Hematopoietic multipotent progenitor cell treated with erythropoietin and hydrocortisone succinate and interleukin-3 and kit ligand, for 6 days (in vitro differentiated cells): Measurements from ENCODE around the gene ALKBH2.
A peak's percentile ranks its signal among the peaks of the same experiment; 100 is the strongest.
"Not testable (repeated sequence)": the region's sequence is repeated elsewhere in the genome, so short reads cannot be mapped to it uniquely, and the experiment has no call there.

Experiments used
- DNase-seq: peaks from one replicate; pipeline ENCODE4 v3.0.0-alpha.2; 2015

ALKBH2 gene

DNA sequence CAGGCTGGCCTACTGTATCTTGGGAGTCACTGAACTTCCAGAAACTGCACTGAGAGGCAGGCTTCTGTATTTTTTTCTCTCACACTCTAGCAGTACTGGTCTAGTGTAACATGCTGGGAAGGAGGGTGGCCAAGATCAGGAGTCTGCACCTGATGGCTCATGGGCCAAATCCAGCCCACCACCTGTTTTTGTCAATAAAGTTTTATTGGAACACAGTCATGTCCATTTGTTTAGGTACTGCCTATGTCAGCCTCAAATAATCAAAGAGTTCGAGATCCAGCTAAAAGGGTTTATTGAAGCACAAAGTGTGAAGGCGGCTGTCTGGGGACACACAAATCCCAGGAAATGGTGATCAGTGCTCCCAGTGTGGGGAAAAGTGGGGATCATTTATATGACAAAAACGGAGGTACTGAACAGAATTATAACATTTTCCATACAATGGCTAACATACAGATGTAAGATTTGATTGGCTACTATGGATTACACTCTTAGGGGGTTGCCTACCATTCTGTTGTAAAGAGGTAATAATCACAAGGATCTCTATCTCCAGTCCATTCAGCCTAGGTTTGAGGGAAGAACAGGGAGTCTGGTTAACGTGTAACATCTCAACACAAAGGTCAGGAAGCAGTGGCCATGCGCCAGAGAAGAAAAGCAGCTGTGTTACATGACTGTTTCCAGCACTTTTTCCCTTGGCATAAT is 28.0 kb downstream of the ALKBH2 start:
- no peak for DNase-seq

DNA sequence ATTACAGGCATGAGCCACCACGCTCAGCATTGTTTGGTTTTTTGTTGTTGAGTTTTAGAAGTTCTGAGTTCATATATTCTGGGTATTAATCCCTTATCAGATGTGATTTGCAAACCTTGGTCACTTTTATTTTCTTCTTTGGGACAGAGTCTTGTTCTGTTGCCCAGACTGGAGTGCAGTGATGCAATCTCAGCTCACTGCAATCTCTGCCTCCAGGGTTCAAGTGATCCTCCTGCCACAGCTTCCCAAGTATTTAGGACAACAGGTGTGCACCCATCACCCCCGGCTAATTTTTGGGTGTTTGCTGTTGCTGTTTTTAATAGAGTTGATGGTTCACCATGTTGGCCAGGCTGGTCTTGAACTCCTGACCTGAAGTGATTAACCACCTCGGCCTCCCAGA is 29.1 kb downstream of the ALKBH2 start:
- DNase-seq: no peak

DNA sequence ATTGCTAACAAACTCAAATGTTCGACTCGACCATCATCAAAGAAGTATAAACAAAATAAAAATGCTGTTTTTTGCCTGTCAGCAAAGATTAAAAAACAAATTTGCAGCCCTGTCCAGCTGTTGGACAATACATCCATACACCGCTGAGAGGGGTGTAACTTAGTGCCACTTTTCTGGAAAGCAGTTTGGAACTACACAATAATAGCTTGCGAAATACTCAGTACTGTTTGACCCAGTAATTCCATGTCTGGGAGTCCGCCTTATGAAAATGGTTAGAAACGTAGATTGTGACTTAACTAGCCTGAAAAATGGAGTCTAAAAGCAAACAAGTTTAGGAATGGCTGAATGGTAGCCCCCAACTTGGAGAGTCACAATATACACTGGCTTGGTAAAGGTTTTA is 34.5 kb downstream of the ALKBH2 start:
- no peak for DNase-seq

DNA sequence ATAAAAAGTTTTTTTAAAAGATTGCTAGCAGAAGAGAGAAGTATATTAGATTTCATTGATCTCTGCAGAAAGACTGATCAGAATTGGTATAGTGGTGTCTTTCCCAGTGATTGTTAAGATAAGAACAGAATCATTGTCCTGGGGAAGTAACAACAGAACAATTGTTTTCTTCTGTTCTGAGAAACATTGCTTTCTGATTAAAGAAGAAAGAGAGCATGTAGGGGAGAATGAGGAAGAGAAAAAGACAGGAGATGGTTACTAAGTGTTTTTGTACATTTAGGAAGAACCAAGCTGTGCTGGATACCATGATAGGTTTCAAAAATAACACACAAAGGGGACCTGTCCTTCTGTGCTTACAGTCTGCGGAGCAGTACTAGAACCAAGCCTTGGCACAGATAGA is 35.9 kb downstream of the ALKBH2 start:
- no peak for DNase-seq

DNA sequence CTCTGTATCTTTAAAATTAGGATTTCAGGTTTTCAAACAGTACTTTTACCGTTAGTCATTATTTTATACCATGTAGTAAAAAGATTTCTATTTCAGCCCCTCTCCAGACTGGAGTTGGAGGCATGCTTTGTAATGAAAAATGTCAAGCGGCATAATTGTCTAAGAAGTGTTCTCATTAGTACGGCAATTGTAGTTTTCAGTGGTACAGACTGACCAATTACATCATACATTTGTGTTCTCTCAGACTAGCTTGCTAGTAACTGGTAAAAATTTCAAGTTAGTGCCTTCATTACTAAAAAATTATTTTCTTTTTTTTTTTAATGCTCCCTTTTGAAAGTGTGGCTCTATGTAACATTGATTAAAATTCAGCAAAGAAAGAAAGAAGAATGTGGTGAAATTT is 36.4 kb downstream of the ALKBH2 start:
- no peak for DNase-seq

DNA sequence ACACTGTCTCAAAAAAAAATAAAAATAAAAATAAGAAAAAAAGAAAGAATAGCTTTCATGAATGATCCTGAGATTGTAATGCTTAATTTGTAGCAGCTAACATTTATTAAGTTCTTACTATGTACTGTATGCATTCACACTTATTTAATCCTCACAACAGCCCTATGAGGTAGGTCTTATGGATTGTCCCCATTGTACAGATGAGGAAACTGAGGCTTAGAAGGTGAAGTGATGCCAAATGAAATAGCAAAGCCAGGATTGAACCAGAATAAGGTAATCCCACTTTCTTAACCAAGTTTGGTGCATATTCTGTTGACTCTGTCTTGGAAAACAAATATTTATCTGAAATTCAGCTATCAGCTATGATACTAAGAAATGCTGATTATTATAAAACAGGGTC is 38.8 kb downstream of the ALKBH2 start:
- DNase-seq: no peak

DNA sequence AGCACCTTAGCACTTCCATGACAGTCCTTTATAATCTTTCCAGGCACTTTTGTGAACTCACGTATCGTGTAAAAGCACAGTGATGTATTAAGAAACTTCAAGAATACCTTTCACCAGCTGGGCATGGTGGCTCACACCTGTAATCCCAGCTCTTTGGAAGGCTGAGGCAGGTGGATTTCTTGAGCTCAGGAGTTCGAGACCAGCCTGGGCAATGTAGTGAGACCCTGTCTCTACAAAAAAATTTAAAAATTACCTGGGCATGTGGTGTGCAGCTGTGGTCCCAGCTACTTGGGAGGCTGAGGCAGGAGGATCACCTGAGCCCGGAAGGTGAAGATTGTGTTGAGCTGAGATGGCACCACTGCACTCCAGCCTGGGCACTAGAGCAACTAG is 39.2 kb downstream of the ALKBH2 start:
- not testable (repeated sequence) for DNase-seq

DNA sequence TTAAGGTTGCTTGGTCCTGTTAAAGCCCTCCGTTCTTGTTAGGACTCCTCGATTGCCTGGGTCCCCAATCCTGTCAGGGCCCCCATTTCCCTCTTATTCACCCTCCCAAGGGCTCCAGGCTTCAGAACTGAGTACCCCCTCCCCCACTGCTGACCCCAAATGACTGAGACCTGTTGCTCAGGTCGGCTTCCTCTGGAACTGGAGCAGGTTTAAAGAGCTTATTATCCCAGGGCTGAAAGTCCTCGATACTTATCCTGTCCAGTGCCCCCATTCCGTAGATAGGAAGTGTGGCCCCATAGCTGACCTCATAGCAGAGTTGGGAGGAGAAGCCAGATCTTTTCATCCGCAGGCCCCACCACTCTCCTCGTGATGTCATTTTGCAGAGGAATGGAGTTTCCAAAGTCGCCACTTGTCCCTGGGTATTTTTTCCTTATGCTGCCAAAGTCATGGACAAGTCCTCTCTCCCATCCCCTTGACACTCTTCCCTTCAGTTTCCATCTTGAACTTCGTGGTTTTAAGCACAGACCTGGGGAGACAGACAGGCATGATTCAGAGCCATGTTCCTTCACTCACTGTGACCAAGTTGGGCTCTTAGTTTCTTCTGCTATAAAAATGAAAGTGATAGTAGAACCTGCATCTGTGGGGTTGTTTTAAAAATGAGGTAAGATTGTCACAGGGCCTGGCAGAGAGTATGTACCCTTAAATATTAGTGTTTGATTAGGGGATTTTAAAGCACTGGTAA is 39.7 kb downstream of the ALKBH2 start:
- peak; percentile 41 for DNase-seq

DNA sequence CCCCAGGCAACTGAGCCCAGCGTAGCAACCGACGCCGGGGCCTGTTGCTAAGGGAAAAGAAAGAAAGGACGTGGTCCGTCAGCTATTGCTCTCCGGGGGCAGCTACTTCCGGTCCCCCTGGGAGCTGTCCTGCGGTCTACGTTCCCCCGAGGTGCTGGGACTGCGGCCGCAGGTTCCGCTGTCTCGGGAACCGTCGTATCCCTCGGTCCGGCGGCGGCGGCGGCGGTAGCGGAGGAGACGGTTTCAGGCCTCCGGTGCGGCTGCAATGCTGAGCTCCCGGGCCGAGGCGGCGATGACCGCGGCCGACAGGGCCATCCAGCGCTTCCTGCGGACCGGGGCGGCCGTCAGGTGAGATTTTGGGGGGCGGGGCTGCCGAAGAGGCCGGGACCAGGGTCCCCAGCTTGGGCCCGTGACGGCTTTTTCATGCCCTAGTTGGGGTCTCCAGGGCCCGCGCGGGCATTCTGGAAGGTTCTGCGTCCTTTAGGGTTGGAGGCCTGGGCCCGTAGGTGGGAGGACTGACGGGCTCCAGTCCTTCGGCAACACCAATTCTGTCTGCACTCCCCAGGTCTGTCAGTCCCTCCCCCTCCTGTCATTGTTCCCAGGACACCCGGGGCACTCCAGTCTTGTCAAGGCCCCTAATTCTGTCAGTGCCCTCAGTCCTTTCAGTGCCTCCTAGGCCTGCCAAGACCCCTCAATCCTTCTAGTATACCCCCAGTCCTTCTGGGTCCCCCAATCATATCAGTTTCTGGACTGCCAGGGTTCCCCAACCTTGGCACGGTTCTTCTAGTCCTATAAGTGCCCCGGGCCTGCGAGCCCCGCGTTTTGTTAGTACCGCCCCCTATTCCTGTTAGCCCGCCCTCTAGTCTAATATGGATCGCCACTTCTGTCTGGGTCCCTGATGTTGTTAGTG is 40.6 kb downstream of the ALKBH2 start, which contains the start of gene USP30:
Gene USP30 (plus strand): TSS at position 163 of the 910 bp plus-strand sequence. CDS start 103 bp downstream, at position 266.
- DNase-seq: peak; percentile 90

DNA sequence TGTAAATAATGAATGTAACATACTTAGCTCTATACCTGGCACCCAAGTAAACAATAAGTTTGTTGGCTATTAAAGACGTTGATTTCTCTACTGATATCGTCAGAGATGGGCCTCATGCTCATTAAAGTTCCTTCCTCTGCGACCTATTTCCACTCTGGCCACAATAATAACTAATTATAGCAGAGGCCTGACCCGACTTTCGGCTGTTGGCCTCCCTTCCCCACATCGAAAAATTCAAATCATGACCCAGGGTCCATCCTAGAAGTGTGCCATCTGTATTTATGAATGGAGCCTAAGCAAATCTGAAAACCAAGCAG is 41.2 kb downstream of the ALKBH2 start:
- DNase-seq: no peak

DNA sequence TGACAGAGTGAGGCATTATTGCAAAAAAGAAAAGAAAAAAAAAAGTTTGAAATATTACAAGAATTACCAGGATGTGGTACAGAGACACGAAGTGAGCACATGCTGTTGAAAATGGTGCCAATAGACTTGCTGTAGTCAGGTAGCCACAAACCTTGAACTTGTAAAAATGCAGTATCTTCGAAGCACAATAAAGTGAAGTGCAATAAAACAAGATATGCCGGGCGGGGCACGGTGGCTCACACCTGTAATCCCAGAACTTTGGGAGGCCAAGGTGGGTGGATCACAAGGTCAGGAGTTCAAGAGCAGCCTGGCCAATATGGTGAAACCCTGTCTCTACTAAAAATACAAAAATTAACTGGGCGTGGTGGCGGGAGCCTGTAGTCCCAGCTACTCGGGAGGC is 43.5 kb downstream of the ALKBH2 start:
- DNase-seq: not testable (repeated sequence)

DNA sequence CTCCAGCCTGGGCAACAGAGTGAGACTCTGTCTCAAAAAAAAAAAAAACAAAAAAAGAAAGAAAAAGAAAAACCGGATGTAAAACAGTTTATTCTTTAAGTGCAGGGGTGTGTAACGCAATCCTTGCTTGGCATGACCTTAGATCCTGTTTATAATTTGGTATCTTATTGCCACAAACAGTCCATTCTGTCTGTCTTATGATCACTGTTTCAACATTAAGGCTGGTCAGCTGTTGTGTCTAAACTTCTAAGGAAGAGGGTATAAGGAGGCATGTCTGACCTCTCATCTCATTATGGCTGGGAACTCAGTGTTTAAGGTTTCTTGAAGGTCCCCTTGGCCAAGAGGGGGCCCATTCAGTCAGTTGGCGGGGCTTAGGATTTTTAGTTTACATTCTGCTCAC is 44.6 kb downstream of the ALKBH2 start:
- not testable (repeated sequence) for DNase-seq

DNA sequence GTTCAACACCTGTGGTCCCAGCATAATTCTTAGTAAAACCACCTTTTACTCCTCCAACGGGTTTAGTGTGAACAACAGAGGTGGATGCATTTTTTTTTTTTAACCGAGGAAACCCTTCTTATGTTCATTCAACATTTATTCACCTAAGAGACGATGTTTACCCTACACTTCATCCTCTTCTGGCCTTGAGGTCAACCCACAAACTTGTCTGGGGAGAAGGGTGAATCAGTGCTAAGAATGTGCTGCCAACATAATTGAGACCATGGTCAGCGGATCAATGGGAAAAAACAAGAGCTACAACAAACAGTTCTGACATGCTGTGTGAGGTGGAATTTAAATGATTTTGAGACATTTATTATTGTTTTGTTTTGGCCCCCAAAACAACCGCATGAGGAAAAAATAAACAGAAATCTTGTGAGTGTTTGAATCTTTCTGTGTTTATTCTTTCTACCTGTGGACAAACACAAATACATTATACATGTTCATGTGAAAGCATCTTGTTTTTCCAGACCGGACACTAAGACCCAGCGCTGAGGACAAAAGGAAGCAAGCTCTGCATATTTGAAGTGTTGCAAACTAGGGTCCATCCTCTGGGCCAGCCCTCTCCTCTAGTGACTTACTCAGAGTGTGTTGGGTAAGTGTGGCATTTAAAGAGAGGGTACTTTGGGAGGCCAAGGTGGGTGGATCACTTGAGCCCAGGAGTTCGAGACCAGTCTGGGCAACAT is 46.0 kb downstream of the ALKBH2 start:
- no peak for DNase-seq

DNA sequence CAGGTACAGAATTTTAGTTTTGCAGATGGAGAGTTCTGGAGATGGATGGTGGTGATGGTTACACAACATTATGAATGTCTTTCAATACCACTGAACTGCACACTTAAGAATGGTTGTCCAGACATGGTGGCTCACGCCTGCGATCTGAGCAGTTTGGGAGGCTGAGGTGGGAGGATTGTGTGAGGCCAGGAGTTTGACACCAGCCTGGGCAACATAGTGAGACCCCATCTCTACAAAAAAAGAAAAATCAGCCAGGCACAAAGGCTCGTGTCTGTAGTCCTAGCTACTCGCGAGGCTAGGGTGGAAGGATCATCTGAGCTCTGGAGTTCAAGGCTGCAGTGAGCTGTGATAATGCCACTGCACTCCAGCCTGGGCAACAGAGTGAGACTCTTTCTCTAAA is 49.0 kb downstream of the ALKBH2 start:
- DNase-seq: no peak
